Effector memory CD8-positive, alpha-beta T cell (primary cell): Measurements from ENCODE around the gene C10orf71.

Source experiments
- ATAC-seq: fragments of 150-1000 bp; cut with Tn5 transposase; replicated peaks from 2 replicates; pipeline ENCODE4 v1.10.0; 2021; ENCODE audit warnings: mild to moderate bottlenecking, moderate library complexity
- DNase-seq, 3 experiments: peaks; one replicate each; pipeline ENCODE4 v3.0.0; 2021
- H3K27ac Mint-ChIP-seq, 2 donors: one replicate each; pipeline ENCODE4 v1.8.0; 2022; ENCODE audit warnings: mild to moderate bottlenecking in 2 of 2, mixed read lengths in 2 of 2, moderate library complexity in 2 of 2
- H3K27me3 Mint-ChIP-seq, 2 donors: one replicate each; pipeline ENCODE4 v1.8.0; 2022; ENCODE audit warnings: mixed read lengths in 2 of 2
- H3K36me3 Mint-ChIP-seq: one replicate; pipeline ENCODE4 v1.8.0; 2022; ENCODE audit warnings: mild to moderate bottlenecking, moderate library complexity, mixed read lengths; ENCODE audit not compliant: insufficient read depth
- H3K4me1 Mint-ChIP-seq, 2 donors: one replicate each; pipeline ENCODE4 v1.8.0; 2022; ENCODE audit warnings: low read depth in 2 of 2, mixed read lengths in 2 of 2
- H3K4me3 Mint-ChIP-seq, 2 donors: one replicate each; pipeline ENCODE4 v1.8.0; 2022; ENCODE audit warnings: mild to moderate bottlenecking in 2 of 2, mixed read lengths in 2 of 2, moderate library complexity in 2 of 2
- H3K9me3 Mint-ChIP-seq, 2 donors: one replicate each; pipeline ENCODE4 v1.8.0; 2022; ENCODE audit warnings: mixed read lengths in 2 of 2

The C10orf71 gene

GRCh38 chr10:49369216-49370162 lies 70.5 kb downstream of the C10orf71 start:
- no peaks in the 10 kb centered on the region for H3K4me1 Mint-ChIP-seq
- H3K36me3 Mint-ChIP-seq, result no peaks in the 10 kb centered on the region
- H3K27ac Mint-ChIP-seq, result no peak overlapping the region
- H3K27me3 Mint-ChIP-seq, result peaks cover 5 to 31% of the 10 kb centered on the region in 2 donors
- no peak for ATAC-seq
- no peaks in the 10 kb centered on the region for H3K9me3 Mint-ChIP-seq
- no peak overlapping the region for H3K4me3 Mint-ChIP-seq
- DNase-seq, result no peak

GRCh38 chr10:49370326-49371100 lies 71.5 kb downstream of the C10orf71 start:
- no peak for ATAC-seq
- H3K4me1 Mint-ChIP-seq, result no peaks in the 10 kb centered on the region
- H3K27ac Mint-ChIP-seq, result no peak overlapping the region
- H3K36me3 Mint-ChIP-seq, result no peaks in the 10 kb centered on the region
- H3K9me3 Mint-ChIP-seq, result no peaks in the 10 kb centered on the region
- peaks cover 5 to 38% of the 10 kb centered on the region in 2 donors for H3K27me3 Mint-ChIP-seq
- DNase-seq, result no peak
- H3K4me3 Mint-ChIP-seq, result no peak overlapping the region

- Mint-ChIP-seq H3K27me3 (peaks cover 5 to 52% of the 10 kb centered on the region in 2 donors), H3K4me1 (no peaks in the 10 kb centered on the region), H3K4me3 (no peak overlapping the region), H3K27ac (no peak overlapping the region), H3K36me3 (peaks cover 5% of the 10 kb centered on the region), H3K9me3 (no peaks in the 10 kb centered on the region)
- DNase-seq (no peak), ATAC-seq (no peak)
Measured at GRCh38 chr10:49371967-49372366, 73.0 kb downstream of the C10orf71 start.

- H3K4me3 Mint-ChIP-seq, result no peak overlapping the region
- H3K36me3 Mint-ChIP-seq, result peaks cover 5% of the 10 kb centered on the region
- H3K27me3 Mint-ChIP-seq, result peaks cover 5 to 44% of the 10 kb centered on the region in 2 donors
- no peak overlapping the region for H3K27ac Mint-ChIP-seq
- no peaks in the 10 kb centered on the region for H3K9me3 Mint-ChIP-seq
- ATAC-seq (no peak), DNase-seq (no peak)
- H3K4me1 Mint-ChIP-seq, result no peaks in the 10 kb centered on the region
Measured at GRCh38 chr10:49373361-49373760, 74.4 kb downstream of the C10orf71 start.

GRCh38 chr10:49374740-49375139 lies 75.8 kb downstream of the C10orf71 start:
- peaks cover 5 to 32% of the 10 kb centered on the region in 2 donors for H3K27me3 Mint-ChIP-seq
- no peak overlapping the region for H3K4me3 Mint-ChIP-seq
- DNase-seq (no peak), ATAC-seq (no peak)
- H3K9me3 Mint-ChIP-seq, result no peaks in the 10 kb centered on the region
- H3K27ac Mint-ChIP-seq, result no peak overlapping the region
- H3K4me1 Mint-ChIP-seq, result no peaks in the 10 kb centered on the region
- peaks cover 5% of the 10 kb centered on the region for H3K36me3 Mint-ChIP-seq

GRCh38 chr10:49375611-49376010 lies 76.6 kb downstream of the C10orf71 start:
- H3K4me1 Mint-ChIP-seq, result no peaks in the 10 kb centered on the region
- H3K27ac Mint-ChIP-seq, result no peak overlapping the region
- peaks cover 5% of the 10 kb centered on the region for H3K36me3 Mint-ChIP-seq
- no peaks in the 10 kb centered on the region for H3K9me3 Mint-ChIP-seq
- H3K4me3 Mint-ChIP-seq, result no peak overlapping the region
- ATAC-seq, result no peak
- no peak for DNase-seq
- H3K27me3 Mint-ChIP-seq, result peaks cover 5 to 36% of the 10 kb centered on the region in 2 donors
